Dedifferentiated amniotic fluid mesenchymal stem cell (primary cell): ENCODE measurements around the gene ZNF831.

Experiments
- DNase-seq: peaks from one replicate; pipeline ENCODE4 v3.0.0-alpha.2; 2016; ENCODE audit errors: extremely low spot score

ZNF831 gene

GRCh38 chr20:59179988-59180387 is 16.4 kb downstream of the ZNF831 start:
- no peak for DNase-seq

DNA sequence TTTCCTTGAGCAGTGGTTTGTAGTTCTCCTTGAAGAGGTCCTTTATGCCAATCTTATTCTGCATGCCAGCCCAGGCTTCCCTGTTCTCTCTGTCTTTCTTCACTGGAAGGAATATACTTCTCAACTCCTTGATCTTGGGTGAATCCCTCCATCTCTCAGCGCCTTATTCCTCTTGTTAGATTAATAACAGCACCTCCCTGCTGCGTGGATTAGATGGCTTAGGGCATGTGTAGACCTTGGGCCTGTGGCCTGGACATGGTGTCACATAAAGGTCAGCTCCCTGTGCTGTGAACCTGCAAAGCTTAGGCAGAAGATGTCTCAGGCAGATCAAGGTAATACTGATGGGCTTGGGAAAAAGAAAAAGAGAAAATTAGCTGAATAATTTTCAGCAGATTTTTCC is 18.3 kb downstream of the ZNF831 start:
- DNase-seq, result no peak

DNA sequence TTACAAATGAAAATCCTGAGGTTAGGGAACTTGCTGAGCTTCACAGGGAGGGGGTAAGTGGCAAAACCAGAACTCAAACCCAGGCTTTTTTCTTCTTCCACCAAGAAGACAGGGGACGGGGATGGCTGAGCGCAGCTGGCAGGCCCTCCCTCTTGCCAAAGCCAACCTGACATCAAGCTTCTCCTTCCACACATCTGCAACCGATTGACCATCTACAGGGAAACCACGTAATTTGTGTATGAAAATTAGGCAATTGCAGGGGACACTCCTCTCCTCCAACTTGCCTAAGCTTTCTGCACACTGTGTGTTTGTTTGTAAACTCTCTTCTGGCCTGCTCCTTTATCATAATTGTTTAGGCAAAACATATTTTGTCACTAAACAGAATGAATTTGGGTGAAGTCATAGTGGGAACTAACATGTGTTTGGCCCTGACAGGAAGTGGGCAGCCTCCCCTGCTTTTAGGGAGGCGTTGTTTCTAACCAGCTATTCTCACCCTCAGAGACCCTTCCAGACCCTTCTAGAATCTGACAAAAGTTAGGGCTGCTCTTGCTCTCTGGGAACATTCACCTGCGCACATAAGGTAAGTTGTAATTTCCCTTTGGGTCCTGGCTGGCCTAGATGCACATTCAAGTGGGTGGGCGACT is 18.9 kb downstream of the ZNF831 start:
- DNase-seq, result no peak

GRCh38 chr20:59183751-59184150 is 20.1 kb downstream of the ZNF831 start:
- no peak for DNase-seq

DNA sequence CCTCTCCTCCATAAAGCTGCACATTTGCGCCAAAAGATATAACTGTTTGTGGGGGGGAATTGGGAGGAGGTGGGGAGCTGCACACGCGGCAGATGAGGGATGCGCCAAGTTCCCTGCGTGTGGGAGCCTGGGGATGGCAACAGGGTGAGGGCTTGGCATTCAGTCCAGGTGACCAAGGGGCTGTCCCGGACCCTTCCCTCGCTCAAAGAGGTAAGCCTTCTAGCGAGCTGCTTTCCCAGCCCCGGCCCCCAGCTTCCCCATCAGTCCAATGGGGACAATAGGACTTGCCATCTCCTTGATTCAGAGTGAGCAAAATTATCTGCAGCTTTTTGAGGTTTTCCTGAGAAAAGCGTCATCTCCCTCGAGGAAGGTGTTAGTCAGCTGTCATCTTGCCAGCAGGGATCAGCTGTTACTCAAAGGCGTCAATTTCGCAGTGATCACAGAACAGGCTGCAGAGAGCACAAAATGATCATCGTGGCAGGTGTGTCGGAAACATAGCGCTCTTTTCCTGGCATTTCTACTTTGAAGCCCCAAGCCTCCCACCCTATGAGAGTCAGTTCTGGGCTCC is 21.3 kb downstream of the ZNF831 start:
- no peak for DNase-seq

DNA sequence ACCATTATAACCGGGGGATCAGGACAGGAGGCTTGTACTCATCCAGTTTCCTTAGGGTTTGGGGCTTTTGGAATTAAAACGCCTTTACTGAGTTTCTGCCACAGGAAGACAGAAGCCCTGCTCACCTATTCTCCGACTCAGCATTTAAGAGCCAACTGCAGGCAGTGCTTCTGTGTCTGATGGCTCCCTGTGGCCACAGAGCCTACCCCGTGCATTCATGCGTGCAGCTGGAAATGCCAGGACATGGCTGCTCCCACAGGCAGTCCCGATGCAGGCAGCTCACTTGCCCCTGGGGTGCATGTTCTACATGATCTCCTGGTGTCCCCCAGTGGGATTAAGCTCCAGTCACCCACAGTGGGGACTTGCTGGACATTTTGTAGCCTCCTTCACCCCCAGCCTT is 22.2 kb downstream of the ZNF831 start:
- no peak for DNase-seq

- no peak for DNase-seq
Observed at GRCh38 chr20:59190466-59190865, 26.8 kb downstream of the ZNF831 start.

DNA sequence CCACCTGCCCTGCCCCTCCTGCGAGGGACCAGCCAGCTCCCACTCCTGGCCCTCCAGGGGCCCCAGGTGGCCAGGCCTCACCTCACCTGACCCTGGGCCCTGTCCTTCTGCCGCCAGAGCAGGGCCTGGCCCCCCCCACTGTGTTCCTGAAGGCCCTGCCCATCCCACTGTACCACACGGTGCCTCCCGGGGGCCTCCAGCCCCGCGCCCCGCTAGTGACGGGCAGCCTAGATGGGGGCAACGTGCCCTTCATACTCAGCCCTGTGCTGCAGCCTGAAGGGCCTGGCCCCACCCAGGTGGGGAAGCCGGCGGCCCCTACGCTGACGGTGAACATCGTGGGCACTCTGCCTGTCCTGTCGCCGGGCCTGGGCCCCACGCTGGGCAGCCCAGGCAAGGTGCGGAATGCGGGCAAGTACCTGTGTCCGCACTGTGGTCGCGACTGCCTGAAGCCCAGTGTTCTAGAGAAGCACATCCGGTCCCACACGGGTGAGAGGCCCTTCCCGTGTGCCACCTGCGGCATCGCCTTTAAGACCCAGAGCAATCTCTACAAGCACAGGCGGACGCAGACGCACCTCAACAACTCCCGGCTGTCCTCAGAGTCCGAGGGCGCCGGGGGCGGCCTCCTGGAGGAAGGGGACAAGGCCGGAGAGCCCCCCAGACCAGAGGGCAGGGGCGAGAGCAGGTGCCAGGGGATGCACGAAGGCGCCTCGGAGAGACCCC is 27.6 kb downstream of the ZNF831 start:
- DNase-seq, result no peak

DNA sequence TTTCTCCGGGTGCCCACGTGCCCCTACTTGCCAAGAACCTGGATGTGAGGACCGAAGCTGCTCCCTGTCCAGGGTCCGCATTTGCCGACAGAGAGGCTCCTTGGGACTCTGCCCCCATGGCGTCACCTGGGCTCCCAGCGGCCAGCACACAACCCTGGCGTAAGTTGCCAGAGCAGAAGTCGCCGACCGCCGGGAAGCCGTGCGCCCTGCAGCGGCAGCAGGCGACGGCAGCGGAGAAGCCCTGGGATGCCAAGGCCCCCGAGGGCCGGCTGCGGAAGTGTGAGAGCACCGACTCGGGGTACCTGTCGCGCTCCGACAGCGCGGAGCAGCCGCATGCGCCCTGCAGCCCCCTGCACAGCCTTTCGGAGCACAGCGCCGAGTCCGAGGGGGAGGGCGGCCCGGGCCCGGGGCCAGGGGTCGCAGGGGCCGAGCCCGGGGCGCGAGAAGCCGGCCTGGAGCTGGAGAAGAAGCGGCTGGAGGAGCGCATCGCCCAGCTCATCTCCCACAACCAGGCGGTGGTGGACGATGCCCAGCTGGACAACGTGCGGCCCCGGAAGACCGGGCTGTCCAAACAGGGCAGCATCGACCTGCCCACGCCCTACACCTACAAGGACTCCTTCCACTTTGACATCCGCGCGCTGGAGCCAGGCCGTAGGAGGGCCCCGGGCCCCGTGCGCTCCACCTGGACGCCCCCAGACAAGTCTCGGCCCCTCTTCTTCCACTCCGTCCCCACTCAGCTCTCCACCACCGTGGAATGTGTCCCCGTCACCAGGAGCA is 28.3 kb downstream of the ZNF831 start:
- DNase-seq, result no peak

- no peak for DNase-seq
Observed at GRCh38 chr20:59192533-59192896, 28.9 kb downstream of the ZNF831 start.

GRCh38 chr20:59193325-59193724 is 29.7 kb downstream of the ZNF831 start:
- no peak for DNase-seq

DNA sequence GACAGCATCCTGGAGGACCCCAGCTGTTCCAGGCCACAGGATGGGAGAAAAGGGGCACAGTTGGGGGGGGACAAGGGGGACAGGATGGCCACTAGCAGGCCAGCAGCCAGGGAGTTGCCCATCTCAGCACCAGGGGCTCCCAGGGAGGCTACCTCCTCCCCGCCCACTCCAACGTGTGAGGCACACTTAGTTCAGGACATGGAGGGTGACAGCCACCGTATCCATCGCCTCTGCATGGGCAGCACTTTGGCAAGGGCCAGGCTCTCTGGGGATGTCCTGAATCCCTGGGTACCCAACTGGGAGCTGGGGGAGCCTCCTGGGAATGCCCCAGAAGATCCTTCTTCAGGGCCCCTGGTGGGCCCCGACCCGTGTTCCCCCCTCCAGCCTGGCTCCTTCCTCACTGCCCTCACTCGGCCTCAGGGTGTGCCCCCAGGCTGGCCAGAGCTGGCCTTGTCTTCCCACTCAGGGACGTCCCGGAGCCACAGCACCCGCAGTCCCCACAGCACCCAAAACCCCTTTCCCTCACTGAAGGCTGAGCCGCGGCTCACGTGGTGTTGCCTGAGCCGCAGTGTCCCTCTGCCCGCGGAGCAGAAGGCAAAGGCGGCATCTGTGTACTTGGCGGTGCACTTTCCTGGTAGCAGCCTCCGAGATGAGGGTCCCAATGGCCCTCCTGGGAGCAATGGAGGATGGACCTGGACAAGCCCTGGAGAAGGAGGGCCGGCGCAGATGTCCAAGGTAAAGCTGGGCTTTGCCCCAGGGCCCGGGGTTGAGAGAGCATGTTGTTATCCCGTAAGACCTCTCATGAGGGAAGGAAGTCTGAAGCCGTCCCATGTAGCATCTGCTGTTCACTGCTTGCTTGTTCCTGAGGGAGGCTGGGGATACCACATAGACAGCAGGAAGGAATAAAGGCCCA is 30.7 kb downstream of the ZNF831 start:
- no peak for DNase-seq

DNA sequence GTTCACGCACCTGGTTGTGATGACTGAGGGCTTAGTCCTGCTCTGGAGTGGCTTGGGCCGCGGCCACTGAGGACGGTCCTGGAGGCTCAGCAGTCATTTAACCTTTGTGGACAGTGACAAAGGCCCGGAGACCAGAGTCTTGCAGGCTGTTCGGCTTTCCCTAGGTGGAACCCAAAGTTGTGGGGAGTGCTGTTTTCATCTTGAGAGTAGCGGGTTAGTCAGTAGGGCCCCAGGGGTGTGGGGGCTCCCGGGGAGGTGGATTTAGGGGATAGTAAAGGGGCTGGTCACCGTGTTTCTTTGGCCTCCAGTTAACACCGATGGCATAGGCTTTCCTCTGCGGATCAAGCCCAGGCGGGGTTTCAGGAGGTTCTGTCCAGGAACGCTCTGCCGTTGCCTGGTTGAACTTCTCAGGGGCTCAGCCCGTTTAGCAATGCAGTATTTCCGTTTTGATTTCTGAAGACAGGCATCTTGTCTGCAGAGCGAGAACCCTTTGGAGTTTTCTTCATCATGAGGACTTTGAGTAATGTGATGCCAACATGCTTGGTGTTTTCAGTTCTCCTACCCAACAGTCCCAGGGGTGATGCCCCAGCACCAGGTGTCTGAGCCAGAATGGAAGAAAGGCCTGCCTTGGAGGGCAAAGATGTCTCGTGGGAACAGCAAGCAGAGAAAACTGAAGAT is 31.8 kb downstream of the ZNF831 start:
- no peak for DNase-seq

DNA sequence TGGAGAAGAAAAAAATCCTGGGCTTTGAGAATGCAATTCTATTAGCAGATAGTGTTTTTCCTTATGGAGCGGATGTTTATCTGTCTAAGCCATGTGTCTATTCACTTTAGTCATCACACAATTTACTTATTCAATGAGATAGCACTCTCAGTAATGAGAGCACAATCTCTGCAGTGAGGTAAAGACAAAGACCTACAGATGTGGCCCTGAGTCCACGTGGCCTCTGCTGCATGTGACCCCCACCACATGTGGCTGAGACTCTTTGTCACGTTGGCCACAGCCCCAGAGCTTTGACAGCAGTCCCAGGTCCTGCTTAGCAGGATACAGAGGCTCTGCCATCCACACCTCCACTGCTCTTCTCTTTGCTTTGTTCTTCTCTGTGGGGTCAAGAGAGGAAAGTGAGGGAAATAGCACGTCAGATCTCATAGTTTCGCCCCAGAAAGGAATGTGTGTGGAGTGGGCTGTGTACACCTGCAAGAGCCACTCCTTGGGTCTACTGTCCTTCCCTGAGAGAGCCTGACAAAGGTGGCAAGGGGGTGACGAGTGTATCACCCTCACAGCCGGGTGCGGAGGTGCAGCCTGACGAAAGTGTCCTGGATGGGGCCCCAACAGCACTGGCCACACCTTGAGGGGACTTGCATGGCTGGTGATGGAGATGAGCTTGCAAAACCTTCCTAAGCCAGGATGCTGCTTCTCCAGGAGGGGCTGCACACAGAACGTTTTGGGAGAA is 40.7 kb downstream of the ZNF831 start:
- DNase-seq, result no peak

DNA sequence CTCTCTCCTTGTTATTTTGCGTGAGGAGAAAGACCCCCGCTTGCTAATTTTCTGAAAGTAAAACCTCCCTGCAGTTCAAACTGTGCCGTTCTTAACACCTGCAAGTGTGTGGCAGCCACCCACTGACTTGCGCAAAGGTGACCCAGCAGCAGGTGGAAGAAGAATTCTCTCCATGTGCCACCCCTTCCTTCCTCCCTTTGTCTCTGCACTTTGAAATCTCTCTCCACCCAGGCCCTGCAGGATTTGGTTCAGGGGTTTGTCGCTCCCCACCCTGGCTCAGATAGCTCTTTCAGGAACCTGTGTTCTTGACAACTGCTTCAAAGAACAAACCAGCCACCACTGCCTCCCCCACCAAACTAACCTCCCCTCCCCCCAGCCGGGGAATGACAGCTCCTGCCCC is 41.4 kb downstream of the ZNF831 start:
- DNase-seq, result no peak

GRCh38 chr20:59207235-59207634 is 43.6 kb downstream of the ZNF831 start:
- no peak for DNase-seq

DNA sequence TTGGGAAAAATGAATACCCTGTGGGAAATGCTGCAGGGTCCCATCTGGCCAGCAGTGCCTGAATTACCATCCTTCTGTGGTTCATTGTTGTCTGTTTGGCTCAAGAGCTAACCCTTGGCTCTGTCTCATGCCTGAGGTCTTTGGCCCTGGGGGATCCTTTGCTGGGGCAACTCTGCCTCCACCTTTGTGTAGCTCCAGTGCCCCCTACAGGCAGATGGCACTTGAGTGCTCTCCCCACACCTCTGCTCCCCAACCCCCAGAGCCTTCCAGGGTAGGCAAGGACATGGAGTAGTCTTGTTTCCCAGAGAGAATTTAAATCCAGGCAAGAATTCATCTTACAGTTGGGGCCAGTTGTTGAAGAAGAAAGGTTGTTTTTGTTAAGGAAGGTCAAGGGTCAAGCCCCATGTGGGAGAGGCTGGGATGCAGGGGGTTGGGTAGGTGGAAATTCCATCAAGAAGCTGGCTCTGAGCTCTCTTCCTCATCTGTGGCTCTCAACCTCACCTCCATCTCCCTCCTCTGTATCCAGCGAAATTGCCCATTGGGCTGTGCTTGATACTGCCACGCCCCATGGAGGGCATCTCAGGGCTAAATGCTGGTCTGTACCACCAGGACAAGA is 44.2 kb downstream of the ZNF831 start:
- DNase-seq, result no peak

GRCh38 chr20:59210186-59210585 is 46.6 kb downstream of the ZNF831 start:
- DNase-seq, result no peak

GRCh38 chr20:59211208-59211765 is 47.7 kb downstream of the ZNF831 start:
- no peak for DNase-seq

DNA sequence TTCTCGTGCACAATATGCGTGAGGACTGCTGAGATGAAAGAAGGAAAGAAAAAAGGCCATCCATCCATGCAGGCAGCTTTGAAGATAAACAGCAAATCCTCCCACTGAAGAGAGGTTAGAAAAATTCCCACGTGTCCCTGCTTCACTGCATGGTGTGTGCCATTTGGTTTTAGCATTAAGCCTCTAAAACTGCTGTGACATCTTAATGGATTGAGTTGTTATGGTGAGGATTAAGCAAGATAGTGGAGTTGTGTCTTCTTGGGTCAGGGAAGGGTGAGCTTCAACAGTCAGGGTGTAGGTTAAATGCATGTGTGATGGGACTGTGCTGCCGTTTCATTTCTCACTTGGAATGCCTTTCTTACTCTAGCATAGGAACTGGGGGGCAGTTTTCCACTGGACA is 50.5 kb downstream of the ZNF831 start:
- DNase-seq, result no peak
